ENCODE measurements around the gene PCDH1. TPM values are rescaled to one million over a fixed set of nuclear protein-coding genes. Genes with fewer than 3 reads are reported as not detected.

PCDH1 gene
- total and polyA plus RNA-seq, 2 of the 8 experiments (the other 6 are each of a cell fraction or from before 2014, with no cell fraction given): 101 to 102 TPM

DNA sequence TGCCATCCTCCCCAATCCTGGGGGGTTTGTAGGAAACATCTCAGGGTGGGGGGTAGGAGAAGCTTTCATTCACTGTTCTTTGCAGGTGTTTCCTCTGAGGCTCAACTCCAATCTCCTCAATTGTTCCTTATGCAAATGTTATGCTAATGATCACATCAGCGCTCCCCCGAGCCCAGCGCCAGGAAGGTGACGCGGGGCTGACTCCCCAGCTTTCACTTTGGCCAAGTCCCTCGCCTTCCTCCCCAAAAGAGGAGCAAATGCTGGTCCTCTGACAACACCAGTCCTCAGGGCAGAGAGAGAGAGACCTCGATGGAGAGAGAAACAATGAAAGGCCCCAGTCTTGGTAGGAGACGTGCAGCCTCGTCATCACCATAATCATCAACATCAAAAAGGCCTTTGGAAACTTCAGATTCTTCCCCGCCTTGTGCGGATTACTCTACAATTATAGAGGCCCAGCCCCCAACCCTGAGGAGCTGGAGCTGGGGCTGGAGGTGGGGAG is 39.1 kb downstream of the PCDH1 start (continued):
- TF ChIP-seq HDAC2 (IDR thresholded peaks at IDR 0.05; ENCODE audit: borderline replicate concordance in 1 of 2, low read depth in 2 of 2, low read length in 2 of 2) (no peak; a peak in 1 of 4 replicates), TAF1 (IDR thresholded peaks at IDR 0.05; ENCODE audit: low read depth, low read length) (peak; percentile 64; the same call in 1 of the 2 replicates), BACH1 (IDR thresholded peaks at IDR 0.05; ENCODE audit: low read length) (no peak), TCF12 (IDR thresholded peaks at IDR 0.05; ENCODE audit: low read depth, low read length) (peak; percentile 87; the same call in 1 of the 2 replicates), TAF7 (optimal IDR thresholded peaks at IDR 0.05; ENCODE audit: borderline replicate concordance, low read depth, low read length) (peak; percentile 25), KDM4A (IDR thresholded peaks at IDR 0.05; ENCODE audit: low read depth, low read length, severe bottlenecking) (no peak), SP2 (IDR thresholded peaks at IDR 0.05; ENCODE audit: low read length) (no peak), CTBP2 (IDR thresholded peaks at IDR 0.05; ENCODE audit: borderline replicate concordance, insufficient read depth, insufficient read length, low read length) (peak; percentile 62), POLR2A (IDR thresholded peaks at IDR 0.05; ENCODE audit: control extremely low read depth in 1 of 2, low read depth in 2 of 2, low read length in 2 of 2) (peak in 1 of 2 experiments; percentile 76; a peak in 2 of 3 replicates), SAP30 (IDR thresholded peaks at IDR 0.05; ENCODE audit: insufficient read depth, insufficient replicate concordance, low read length) (no peak), ASH2L (IDR thresholded peaks at IDR 0.05; ENCODE audit: low read length) (peak; percentile 98)
- TF ChIP-seq, protein P1, sequence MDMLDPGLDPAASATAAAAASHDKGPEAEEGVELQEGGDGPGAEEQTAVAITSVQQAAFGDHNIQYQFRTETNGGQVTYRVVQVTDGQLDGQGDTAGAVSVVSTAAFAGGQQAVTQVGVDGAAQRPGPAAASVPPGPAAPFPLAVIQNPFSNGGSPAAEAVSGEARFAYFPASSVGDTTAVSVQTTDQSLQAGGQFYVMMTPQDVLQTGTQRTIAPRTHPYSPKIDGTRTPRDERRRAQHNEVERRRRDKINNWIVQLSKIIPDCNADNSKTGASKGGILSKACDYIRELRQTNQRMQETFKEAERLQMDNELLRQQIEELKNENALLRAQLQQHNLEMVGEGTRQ (IDR thresholded peaks at IDR 0.05; ENCODE audit: low read length): no peak
- TF ChIP-seq, protein P2, sequence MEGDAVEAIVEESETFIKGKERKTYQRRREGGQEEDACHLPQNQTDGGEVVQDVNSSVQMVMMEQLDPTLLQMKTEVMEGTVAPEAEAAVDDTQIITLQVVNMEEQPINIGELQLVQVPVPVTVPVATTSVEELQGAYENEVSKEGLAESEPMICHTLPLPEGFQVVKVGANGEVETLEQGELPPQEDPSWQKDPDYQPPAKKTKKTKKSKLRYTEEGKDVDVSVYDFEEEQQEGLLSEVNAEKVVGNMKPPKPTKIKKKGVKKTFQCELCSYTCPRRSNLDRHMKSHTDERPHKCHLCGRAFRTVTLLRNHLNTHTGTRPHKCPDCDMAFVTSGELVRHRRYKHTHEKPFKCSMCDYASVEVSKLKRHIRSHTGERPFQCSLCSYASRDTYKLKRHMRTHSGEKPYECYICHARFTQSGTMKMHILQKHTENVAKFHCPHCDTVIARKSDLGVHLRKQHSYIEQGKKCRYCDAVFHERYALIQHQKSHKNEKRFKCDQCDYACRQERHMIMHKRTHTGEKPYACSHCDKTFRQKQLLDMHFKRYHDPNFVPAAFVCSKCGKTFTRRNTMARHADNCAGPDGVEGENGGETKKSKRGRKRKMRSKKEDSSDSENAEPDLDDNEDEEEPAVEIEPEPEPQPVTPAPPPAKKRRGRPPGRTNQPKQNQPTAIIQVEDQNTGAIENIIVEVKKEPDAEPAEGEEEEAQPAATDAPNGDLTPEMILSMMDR (IDR thresholded peaks at IDR 0.05; ENCODE audit: control extremely low read depth in 1 of 3, insufficient read depth in 1 of 3, low read depth in 1 of 3, low read length in 3 of 3): no peak

Measured in H1 (cell line).